A549 (cell line): ENCODE data around the gene C1orf35. TPM values are rescaled to one million over a fixed set of nuclear protein-coding genes. Genes with fewer than 3 reads are reported as not detected.

Experiments
- ATAC-seq, 2 experiments: fragments of 200-7000 bp in 1 of 2; fragments of >200 bp in 1 of 2; cut with Nextera tagmentation in 1 of 2; cut with Tn5 transposase in 1 of 2; 3 replicates each; pipeline versions ENCODE4 v1.8.0 to v1.9.1; 2018 to 2020; ENCODE audit warnings: mild to moderate bottlenecking in 1 of 2, moderate library complexity in 1 of 2
- CTCF ChIA-PET: fragments of 300-600 bp; sonication (Branson Sonifier 250); formaldehyde crosslinking; extraction: SDS; loops from one replicate; lab custom pipeline; 2021; ENCODE audit warnings: antibody characterized with exemption, inconsistent platforms; lab: Yijun Ruan, JAX
- POLR2A ChIA-PET: fragments of 350-600 bp; formaldehyde crosslinking; extraction: SDS; loops from one replicate; lab custom pipeline; 2021; ENCODE audit warnings: antibody characterized with exemption, inconsistent platforms; lab: Yijun Ruan, JAX
- DNase-seq, 2 experiments: peaks; one replicate each; pipeline versions ENCODE4 v3.0.0 to v3.0.0-alpha.2; 2011 to 2016; ENCODE audit warnings: low read depth in 1 of 2, low spot score in 1 of 2
- FAIRE-seq: peaks from 2 replicates; lab custom pipeline; 2011; peaks lifted over from hg19 to GRCh38; lab: Jason Lieb, UNC
- H3K27ac ChIP-seq, 2 experiments: fragments of >200 bp; sonication (Bioruptor Twin); formaldehyde crosslinking; 3 replicates each; pipeline ENCODE4 v1.5.1; 2016 to 2017
- H3K4me1 ChIP-seq: fragments of >200 bp; sonication (Bioruptor Twin); formaldehyde crosslinking; 3 replicates; pipeline ENCODE4 v1.6.1; 2016
- H3K4me2 ChIP-seq: fragments of >200 bp; sonication (Bioruptor Twin); formaldehyde crosslinking; 3 replicates; pipeline ENCODE4 v1.6.1; 2016
- H3K4me3 ChIP-seq: fragments of >200 bp; sonication (Bioruptor Twin); formaldehyde crosslinking; 3 replicates; pipeline ENCODE4 v1.5.1; 2016
- H3K9me3 ChIP-seq: fragments of >200 bp; sonication (Bioruptor Twin); formaldehyde crosslinking; 3 replicates; pipeline ENCODE4 v1.6.1; 2016
- BHLHE40 ChIP-seq: IDR thresholded peaks from 2 replicates; pipeline ENCODE4 v1.6.1; 2012; ENCODE audit warnings: low read depth, low read length, inconsistent platforms
- CHD2 ChIP-seq: fragments of 150-350 bp; IDR thresholded peaks from 2 replicates; pipeline ENCODE4 v1.6.1; 2014; ENCODE audit warnings: low read length; ENCODE audit not compliant: partially characterized antibody
- EHMT2 ChIP-seq: fragments of 200-600 bp; sonication (generic); IDR thresholded peaks from 2 replicates; pipeline ENCODE4 v1.6.1; 2016; ENCODE audit warnings: antibody characterized with exemption, low read depth, mild to moderate bottlenecking, moderate library complexity
- EP300 ChIP-seq, 2 experiments: fragments of >200 bp; sonication (Bioruptor Twin); formaldehyde crosslinking; IDR thresholded peaks; 2 replicates in 1 of 2; 3 replicates in 1 of 2; pipeline ENCODE4 v1.6.1; 2016 to 2017
- GATA3 ChIP-seq: IDR thresholded peaks from 2 replicates; pipeline ENCODE4 v1.6.1; 2012; ENCODE audit warnings: borderline replicate concordance
- HEYL ChIP-seq: fragments of 250-450 bp; sonication (Bioruptor Pico); IDR thresholded peaks from 2 replicates; pipeline ENCODE4 v1.8.0; 2021; ENCODE audit warnings: mild to moderate bottlenecking, moderate library complexity
- KDM5A ChIP-seq: fragments of 200-600 bp; sonication (generic); IDR thresholded peaks from 2 replicates; pipeline ENCODE4 v1.6.1; 2016; ENCODE audit warnings: antibody characterized with exemption, mild to moderate bottlenecking
- MAFK ChIP-seq: fragments of 450-650 bp; IDR thresholded peaks from 2 replicates; pipeline ENCODE4 v1.6.1; 2014; ENCODE audit not compliant: partially characterized antibody
- MAZ ChIP-seq: fragments of 150-350 bp; IDR thresholded peaks from 2 replicates; pipeline ENCODE4 v1.6.1; 2014; ENCODE audit warnings: antibody characterized with exemption, low read depth, low read length, borderline replicate concordance
- NFE2L2 ChIP-seq: fragments of 150-350 bp; conservative IDR thresholded peaks from 2 replicates; pipeline ENCODE4 v1.6.1; 2014; ENCODE audit warnings: low read length
- NR3C1 ChIP-seq: fragments of >200 bp; sonication (Bioruptor Twin); formaldehyde crosslinking; IDR thresholded peaks from 3 replicates; pipeline ENCODE4 v1.6.1; 2017
- PHF8 ChIP-seq: fragments of 200-600 bp; sonication (generic); IDR thresholded peaks from 2 replicates; pipeline ENCODE4 v1.6.1; 2016; ENCODE audit warnings: low read depth, mild to moderate bottlenecking, antibody characterized with exemption, moderate library complexity, borderline replicate concordance
- POLR2AphosphoS2 ChIP-seq: conservative IDR thresholded peaks from 2 replicates; pipeline ENCODE4 v1.6.1; 2012; ENCODE audit warnings: low read length, improper control_type of control experiment, inconsistent platforms
- RARB ChIP-seq: fragments of 250-450 bp; sonication (Bioruptor Pico); IDR thresholded peaks from 2 replicates; pipeline ENCODE4 v1.8.0; 2021; ENCODE audit warnings: mild to moderate bottlenecking, moderate library complexity
- RFX5 ChIP-seq: fragments of 450-650 bp; IDR thresholded peaks from 2 replicates; pipeline ENCODE4 v1.7.1; 2014; ENCODE audit warnings: antibody characterized with exemption, mild to moderate bottlenecking, moderate library complexity
- SMC3 ChIP-seq: fragments of >200 bp; sonication (Bioruptor Twin); formaldehyde crosslinking; IDR thresholded peaks from 3 replicates; pipeline ENCODE4 v1.6.1; 2018; ENCODE audit warnings: inconsistent platforms
- ZFP36 ChIP-seq: fragments of 450-650 bp; IDR thresholded peaks from 2 replicates; pipeline ENCODE4 v1.6.1; 2014; ENCODE audit warnings: borderline replicate concordance; ENCODE audit not compliant: partially characterized antibody
- WGBS: methylation state at CpG from one replicate; pipeline ENCODE4 v1.1.6; 2017; ENCODE audit errors: missing lambda C conversion rate; 5-methylcytosine and 5-hydroxymethylcytosine counted together
- polyA plus RNA-seq, 4 experiments: library from polyadenylated mRNA; depleted of rRNA in 3 of 4; stranded (reverse); fragments of >200 nt; fragmentation: RNase III in 1 of 4; extraction: RNeasy Plus Mini Kit Qiagen cat#74134 plus additional on column Dnase treatment in 1 of 4; gene quantifications; 2 replicates in 3 of 4; 3 replicates in 1 of 4; pipeline ENCODE4 v1.2.3, GENCODE V29; 2011 to 2017
- TF ChIP-seq, protein P1 (sequence below): IDR thresholded peaks from 2 replicates; pipeline ENCODE4 v1.6.1; 2012; ENCODE audit warnings: low read depth, borderline replicate concordance
- TF ChIP-seq, protein P2 (sequence below): IDR thresholded peaks from 2 replicates; pipeline ENCODE4 v1.6.1; 2012
- TF ChIP-seq, protein P3 (sequence below): fragments of 250-450 bp; sonication (Bioruptor Pico); IDR thresholded peaks from 2 replicates; pipeline ENCODE4 v1.5.0; 2021; ENCODE audit warnings: mild to moderate bottlenecking, moderate library complexity, borderline replicate concordance

The C1orf35 gene
- polyA plus RNA-seq, 2 of the 4 experiments (the other 2 are of a cell fraction): 9.8 to 28.9 TPM

DNA sequence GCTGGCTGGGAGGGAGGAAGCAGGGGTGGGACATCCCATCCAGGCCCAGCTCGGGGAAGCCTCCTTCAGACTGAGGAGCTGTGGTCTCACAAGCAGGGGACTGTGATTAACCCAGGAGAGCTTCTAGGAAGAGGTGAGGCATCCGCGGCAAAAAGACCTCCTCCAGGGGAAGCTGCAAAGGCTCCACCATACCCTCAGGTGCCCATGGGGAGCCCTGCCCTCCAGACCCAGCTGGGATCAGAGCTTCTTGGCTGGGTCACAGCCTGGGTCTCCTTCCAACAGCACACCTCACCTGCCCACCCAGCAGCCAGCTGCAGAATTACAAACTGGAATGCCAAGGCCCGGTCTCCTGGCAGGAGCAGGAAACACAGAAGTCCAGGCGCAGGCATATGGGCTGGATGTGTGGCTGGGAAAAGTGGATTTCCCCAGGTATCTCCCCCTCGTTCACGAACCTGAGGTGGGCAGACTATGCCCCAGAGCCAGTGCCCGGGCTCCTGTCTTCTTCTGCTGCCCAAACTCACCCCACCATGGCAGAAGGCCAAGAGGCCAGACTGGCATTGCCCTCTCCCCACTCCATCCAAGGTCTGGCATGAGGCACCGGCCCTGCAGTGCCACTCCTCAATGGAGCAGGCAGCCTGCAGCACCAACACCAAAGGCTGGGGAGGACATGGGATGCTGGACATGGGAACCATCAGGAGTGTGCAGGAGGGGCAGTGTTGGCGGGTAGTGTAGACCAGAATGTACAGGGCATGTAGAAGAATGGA lies 36.1 kb downstream of the C1orf35 start:
- ChIA-PET POLR2A (no interaction called here), CTCF (no interaction called here)
- ATAC-seq (no peak), FAIRE-seq (no peak), DNase-seq (no peak)
- H3K27ac ChIP-seq: no peak overlapping the region
- H3K4me1 ChIP-seq: no peaks in the 10 kb centered on the region
- 34% methylated on average over 9 of the region's 10 CpGs for WGBS
- H3K4me2 ChIP-seq: no peak overlapping the region
- no peak for TF ChIP-seq SMC3
- TF ChIP-seq BHLHE40: no peak
- TF ChIP-seq MAZ: no peak
- TF ChIP-seq, protein P1, sequence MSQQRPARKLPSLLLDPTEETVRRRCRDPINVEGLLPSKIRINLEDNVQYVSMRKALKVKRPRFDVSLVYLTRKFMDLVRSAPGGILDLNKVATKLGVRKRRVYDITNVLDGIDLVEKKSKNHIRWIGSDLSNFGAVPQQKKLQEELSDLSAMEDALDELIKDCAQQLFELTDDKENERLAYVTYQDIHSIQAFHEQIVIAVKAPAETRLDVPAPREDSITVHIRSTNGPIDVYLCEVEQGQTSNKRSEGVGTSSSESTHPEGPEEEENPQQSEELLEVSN: no peak
- TF ChIP-seq EHMT2: no peak
- TF ChIP-seq MAFK: no peak
- no peak for TF ChIP-seq RARB (CRISPR knock-in tag)
- TF ChIP-seq GATA3: no peak
- no peak for TF ChIP-seq KDM5A
- no peak for TF ChIP-seq NR3C1
- no peak for TF ChIP-seq NFE2L2
- no peak for TF ChIP-seq HEYL
- TF ChIP-seq, protein P2, sequence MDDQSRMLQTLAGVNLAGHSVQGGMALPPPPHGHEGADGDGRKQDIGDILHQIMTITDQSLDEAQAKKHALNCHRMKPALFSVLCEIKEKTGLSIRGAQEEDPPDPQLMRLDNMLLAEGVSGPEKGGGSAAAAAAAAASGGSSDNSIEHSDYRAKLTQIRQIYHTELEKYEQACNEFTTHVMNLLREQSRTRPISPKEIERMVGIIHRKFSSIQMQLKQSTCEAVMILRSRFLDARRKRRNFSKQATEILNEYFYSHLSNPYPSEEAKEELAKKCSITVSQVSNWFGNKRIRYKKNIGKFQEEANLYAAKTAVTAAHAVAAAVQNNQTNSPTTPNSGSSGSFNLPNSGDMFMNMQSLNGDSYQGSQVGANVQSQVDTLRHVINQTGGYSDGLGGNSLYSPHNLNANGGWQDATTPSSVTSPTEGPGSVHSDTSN: no peak
- TF ChIP-seq CHD2: no peak
- TF ChIP-seq EP300 (IDR thresholded peaks at IDR 0.05): no peak
- no peaks in the 10 kb centered on the region for H3K9me3 ChIP-seq
- H3K4me3 ChIP-seq: no peak overlapping the region

DNA sequence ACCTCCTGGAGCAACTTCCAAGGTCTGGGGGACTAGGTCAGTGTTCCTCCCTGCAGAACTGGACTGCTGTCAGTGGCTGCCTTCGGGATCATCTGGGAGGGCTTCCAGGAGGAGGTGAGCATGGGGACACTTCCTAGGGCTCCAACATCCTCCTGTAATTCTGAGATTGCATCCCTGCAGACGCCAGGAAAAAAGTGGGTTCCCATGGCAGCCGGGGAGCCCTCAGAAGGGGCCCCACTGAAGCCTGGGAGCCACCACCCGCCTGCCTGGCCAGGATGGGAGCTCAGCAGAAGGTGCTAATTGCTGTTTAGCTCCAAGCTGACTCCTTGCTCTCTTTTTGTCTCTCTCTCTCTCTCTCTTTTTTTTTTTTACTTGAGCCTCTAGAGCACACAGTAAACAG lies 36.7 kb downstream of the C1orf35 start:
- POLR2A ChIA-PET: no interaction called here
- no peak overlapping the region for H3K4me3 ChIP-seq
- H3K4me2 ChIP-seq: no peak overlapping the region
- peak; percentile 44 for TF ChIP-seq ZFP36
- no peak for TF ChIP-seq POLR2AphosphoS2
- no peak for ATAC-seq
- H3K4me1 ChIP-seq: no peaks in the 10 kb centered on the region
- no peak overlapping the region for H3K27ac ChIP-seq
- CTCF ChIA-PET: no interaction called here
- 52% methylated on average over 4 of the region's 4 CpGs for WGBS
- H3K9me3 ChIP-seq: no peaks in the 10 kb centered on the region
- FAIRE-seq: no peak
- DNase-seq: no peak

DNA sequence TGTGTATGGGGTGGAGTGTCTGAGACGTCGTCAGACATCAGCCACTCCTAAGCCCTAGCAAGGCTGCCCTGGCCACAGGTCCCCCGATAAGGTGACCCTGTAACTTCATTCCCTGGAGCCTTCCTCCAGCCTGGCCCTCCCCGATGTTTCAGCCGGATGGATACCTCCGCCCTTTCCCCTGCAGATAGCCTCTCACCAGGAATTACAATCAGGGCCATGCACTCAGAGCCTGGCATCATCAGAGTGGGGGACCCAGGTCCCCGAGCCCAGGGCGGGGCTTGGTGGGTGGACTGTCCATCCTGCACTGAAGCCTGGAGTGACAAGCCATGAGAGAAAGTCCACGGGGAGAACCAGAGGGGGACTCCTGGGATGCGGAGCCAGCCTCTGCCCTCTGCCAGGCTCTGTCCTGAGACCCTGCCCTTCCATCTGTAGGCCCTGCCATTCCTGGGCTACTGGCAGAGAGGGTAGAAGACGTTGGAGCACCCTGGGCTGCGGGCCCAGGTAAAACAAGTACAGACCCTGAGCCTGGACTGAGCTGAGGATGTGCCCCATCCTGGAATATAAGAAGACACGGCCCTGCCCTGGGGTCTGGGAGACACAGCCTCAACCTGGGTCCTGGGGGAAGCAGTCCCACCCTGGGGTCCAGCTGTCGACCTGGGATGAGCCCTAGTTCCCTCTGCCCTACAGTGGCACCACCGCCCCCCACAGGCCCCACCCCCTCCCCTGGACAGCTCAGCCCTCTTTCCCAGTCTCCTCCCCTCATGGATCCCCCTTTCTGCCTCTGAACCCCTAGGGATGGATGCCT lies 37.4 kb downstream of the C1orf35 start:
- CTCF ChIA-PET: no interaction called here
- Histone ChIP-seq H3K27ac (no peak overlapping the region), H3K4me3 (no peak overlapping the region), H3K4me2 (no peak overlapping the region), H3K9me3 (no peaks in the 10 kb centered on the region), H3K4me1 (peaks cover under 1% of the 10 kb centered on the region; the same call in 1 of the 3 replicates)
- 74% methylated on average over 12 of the region's 15 CpGs for WGBS
- no peak for TF ChIP-seq POLR2AphosphoS2
- no peak for TF ChIP-seq RFX5
- TF ChIP-seq PHF8: no peak
- TF ChIP-seq, protein P3, sequence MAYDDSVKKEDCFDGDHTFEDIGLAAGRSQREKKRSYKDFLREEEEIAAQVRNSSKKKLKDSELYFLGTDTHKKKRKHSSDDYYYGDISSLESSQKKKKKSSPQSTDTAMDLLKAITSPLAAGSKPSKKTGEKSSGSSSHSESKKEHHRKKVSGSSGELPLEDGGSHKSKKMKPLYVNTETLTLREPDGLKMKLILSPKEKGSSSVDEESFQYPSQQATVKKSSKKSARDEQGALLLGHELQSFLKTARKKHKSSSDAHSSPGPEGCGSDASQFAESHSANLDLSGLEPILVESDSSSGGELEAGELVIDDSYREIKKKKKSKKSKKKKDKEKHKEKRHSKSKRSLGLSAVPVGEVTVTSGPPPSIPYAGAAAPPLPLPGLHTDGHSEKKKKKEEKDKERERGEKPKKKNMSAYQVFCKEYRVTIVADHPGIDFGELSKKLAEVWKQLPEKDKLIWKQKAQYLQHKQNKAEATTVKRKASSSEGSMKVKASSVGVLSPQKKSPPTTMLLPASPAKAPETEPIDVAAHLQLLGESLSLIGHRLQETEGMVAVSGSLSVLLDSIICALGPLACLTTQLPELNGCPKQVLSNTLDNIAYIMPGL (CRISPR knock-in tag): no peak
- TF ChIP-seq GATA3: no peak
- no peak for ATAC-seq
- POLR2A ChIA-PET: no interaction called here
- DNase-seq: no peak
- no peak for FAIRE-seq
